CD8-positive, alpha-beta memory T cell (primary cell): ENCODE data around the gene ZCCHC8. TPM values are rescaled to one million over a fixed set of nuclear protein-coding genes. Genes with fewer than 3 reads are reported as not detected.
"Not testable (repeated sequence)": the region's sequence is repeated elsewhere in the genome, so short reads cannot be mapped to it uniquely, and the experiment has no call there.

ENCODE experiments used
- CTCF ChIA-PET: fragments of 350-600 bp; sonication (Branson Sonifier 250); formaldehyde crosslinking; loops from one replicate; lab custom pipeline; 2021; ENCODE audit warnings: antibody characterized with exemption; lab: Charles Lee
- POLR2A ChIA-PET: fragments of 350-600 bp; sonication (Branson Sonifier 250); formaldehyde crosslinking; loops from one replicate; lab custom pipeline; 2021; ENCODE audit warnings: antibody characterized with exemption; lab: Charles Lee
- DNase-seq, 5 donors: peaks; one replicate each; pipeline versions ENCODE4 v3.0.0 to v3.0.0-alpha.2; 2020 to 2022; ENCODE audit warnings: mixed read lengths in 1 of 5
- H3K27ac ChIP-seq: one replicate; pipeline ENCODE4 v1.7.0; 2013; ENCODE audit warnings: low read depth, mild to moderate bottlenecking, low read length, moderate library complexity
- H3K27me3 ChIP-seq: 2 replicates; pipeline ENCODE4 v1.7.0; 2013; ENCODE audit warnings: low read length, mild to moderate bottlenecking; ENCODE audit not compliant: insufficient read depth, poor library complexity, severe bottlenecking
- H3K36me3 ChIP-seq: 2 replicates; pipeline ENCODE4 v1.7.0; 2013; ENCODE audit warnings: mild to moderate bottlenecking, low read length, moderate library complexity; ENCODE audit not compliant: insufficient read depth
- H3K4me1 ChIP-seq: 2 replicates; pipeline ENCODE4 v1.7.0; 2013; ENCODE audit warnings: mild to moderate bottlenecking, low read length, moderate library complexity; ENCODE audit not compliant: insufficient read depth
- H3K4me3 ChIP-seq: 2 replicates; pipeline ENCODE4 v1.7.0; 2013; ENCODE audit warnings: mild to moderate bottlenecking, low read length
- H3K9me3 ChIP-seq: 2 replicates; pipeline ENCODE4 v1.7.0; 2013; ENCODE audit warnings: mild to moderate bottlenecking, low read length
- H3K27ac Mint-ChIP-seq, 8 donors: one replicate each; pipeline ENCODE4 v1.8.0; 2020 to 2021; ENCODE audit warnings: mixed read lengths in 8 of 8, mild to moderate bottlenecking in 6 of 8, inconsistent platforms in 3 of 8, moderate library complexity in 3 of 8
- H3K27me3 Mint-ChIP-seq, 2 donors: one replicate each; pipeline ENCODE4 v1.8.0; 2020 to 2021; ENCODE audit warnings: mixed read lengths in 2 of 2, mild to moderate bottlenecking in 1 of 2, moderate library complexity in 1 of 2
- H3K36me3 Mint-ChIP-seq, 3 donors: one replicate each; pipeline ENCODE4 v1.8.0; 2020 to 2021; ENCODE audit warnings: mixed read lengths in 3 of 3, inconsistent platforms in 1 of 3, mild to moderate bottlenecking in 1 of 3
- H3K4me1 Mint-ChIP-seq, 3 donors: one replicate each; pipeline ENCODE4 v1.8.0; 2020 to 2021; ENCODE audit warnings: mixed read lengths in 3 of 3, inconsistent platforms in 1 of 3, mild to moderate bottlenecking in 1 of 3
- H3K4me3 Mint-ChIP-seq, 7 donors: one replicate each; pipeline ENCODE4 v1.8.0; 2020 to 2021; ENCODE audit warnings: mixed read lengths in 7 of 7, mild to moderate bottlenecking in 6 of 7, moderate library complexity in 4 of 7, inconsistent platforms in 2 of 7
- H3K9me3 Mint-ChIP-seq, 5 donors: one replicate each; pipeline ENCODE4 v1.8.0; 2020 to 2022; ENCODE audit warnings: mixed read lengths in 5 of 5, mild to moderate bottlenecking in 3 of 5, moderate library complexity in 2 of 5, inconsistent platforms in 1 of 5
- polyA plus RNA-seq: library from polyadenylated mRNA; unstranded; fragments of 300-500 nt; fragmentation: Illumina TruSeq; gene quantifications from one replicate; pipeline ENCODE4 v1.2.3, GENCODE V29; 2021
- total RNA-seq, 2 experiments: library from RNA; stranded (reverse); gene quantifications; one replicate each; pipeline ENCODE4 v1.2.3, GENCODE V29; 2021

Gene ZCCHC8
- total and polyA plus RNA-seq, 3 experiments from 2014 or later = 12.1 to 33.7 (median 32.1) TPM

DNA sequence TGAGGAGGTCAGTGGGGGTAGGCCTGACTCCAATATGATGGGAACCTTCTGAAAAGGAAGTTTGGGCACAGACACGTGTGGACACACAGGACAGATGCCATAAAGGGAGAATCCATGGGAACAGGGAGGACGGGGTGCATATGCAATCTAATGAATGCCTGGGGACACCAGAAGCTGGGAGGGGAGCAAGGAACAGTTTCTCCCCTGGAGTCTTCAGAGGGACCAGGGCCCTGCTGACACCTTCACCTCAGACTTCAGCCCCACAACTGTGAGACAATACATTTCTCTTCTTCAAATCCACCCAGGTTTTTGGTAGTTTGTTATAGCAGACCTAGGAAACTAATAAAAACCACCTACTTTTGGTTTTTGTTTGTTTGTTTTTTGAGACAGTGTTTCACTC lies 43.1 kb downstream of the ZCCHC8 start:
- no peaks in the 10 kb centered on the region for H3K36me3 Mint-ChIP-seq
- peaks cover 24 to 34% (median 26%) of the 10 kb centered on the region in 3 donors for H3K4me1 Mint-ChIP-seq
- H3K4me3 ChIP-seq = no peak overlapping the region
- H3K36me3 ChIP-seq = no peaks in the 10 kb centered on the region
- peak overlapping the region in 5 of 8 donors; percentile 56 to 75 (median 63) for H3K27ac Mint-ChIP-seq
- peaks cover 15% of the 10 kb centered on the region for H3K4me1 ChIP-seq
- POLR2A ChIA-PET = no interaction called here
- H3K27me3 Mint-ChIP-seq = no peaks in the 10 kb centered on the region
- no peak overlapping the region for H3K4me3 Mint-ChIP-seq
- no peaks in the 10 kb centered on the region for H3K27me3 ChIP-seq
- H3K9me3 ChIP-seq = no peaks in the 10 kb centered on the region
- H3K9me3 Mint-ChIP-seq = peaks cover 0 to 3% (median 0%) of the 10 kb centered on the region in 5 donors
- no peak for DNase-seq
- no peak overlapping the region for H3K27ac ChIP-seq
- CTCF ChIA-PET = interaction anchor here (0.6 kb wide), 1 partner anchor 561 kb away, joined by 3 read pairs; no protein-coding TSS in a partner anchor

DNA sequence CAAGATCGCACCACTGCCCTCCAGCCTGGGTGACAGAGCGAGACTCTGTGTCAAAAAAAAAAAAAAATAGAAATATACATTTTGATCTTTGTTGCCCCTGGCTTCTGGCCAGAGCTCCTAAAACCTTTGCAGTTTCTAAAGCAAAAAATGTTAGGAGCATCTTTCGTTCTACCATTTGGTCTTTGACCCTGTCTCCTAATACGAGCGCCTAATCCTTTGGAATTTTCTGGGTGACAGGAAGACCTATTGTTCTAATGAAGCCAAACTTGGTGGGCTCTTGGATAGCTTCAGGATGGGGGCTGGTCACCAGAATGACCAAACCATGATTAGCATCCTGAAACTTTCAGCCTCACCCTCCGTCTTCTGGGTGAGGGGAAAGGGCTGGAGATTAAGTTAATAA lies 46.0 kb downstream of the ZCCHC8 start:
- ChIA-PET POLR2A (interaction anchor here (0.6 to 1.1 kb wide), 4 partner anchors 46 to 428 kb away, joined by 3 to 8 read pairs (median 3); partner anchors contain the start of gene ZCCHC8), CTCF (interaction anchor here (1.4 to 1.9 kb wide), 3 partner anchors 17 to 56 kb away, joined by 3 to 8 read pairs (median 3); partner anchors contain the start of gene ZCCHC8)
- Mint-ChIP-seq H3K36me3 (no peaks in the 10 kb centered on the region), H3K4me1 (peaks cover 28 to 41% (median 31%) of the 10 kb centered on the region in 3 donors), H3K4me3 (no peak overlapping the region), H3K27me3 (no peaks in the 10 kb centered on the region), H3K9me3 (peaks cover 0 to 3% (median 0%) of the 10 kb centered on the region in 5 donors), H3K27ac (peak overlapping the region in 5 of 8 donors; percentile 30 to 93 (median 55))
- no peak for DNase-seq
- Histone ChIP-seq H3K9me3 (no peaks in the 10 kb centered on the region), H3K4me1 (peaks cover 21% of the 10 kb centered on the region), H3K27me3 (no peaks in the 10 kb centered on the region), H3K4me3 (no peak overlapping the region), H3K27ac (no peak overlapping the region), H3K36me3 (no peaks in the 10 kb centered on the region)

DNA sequence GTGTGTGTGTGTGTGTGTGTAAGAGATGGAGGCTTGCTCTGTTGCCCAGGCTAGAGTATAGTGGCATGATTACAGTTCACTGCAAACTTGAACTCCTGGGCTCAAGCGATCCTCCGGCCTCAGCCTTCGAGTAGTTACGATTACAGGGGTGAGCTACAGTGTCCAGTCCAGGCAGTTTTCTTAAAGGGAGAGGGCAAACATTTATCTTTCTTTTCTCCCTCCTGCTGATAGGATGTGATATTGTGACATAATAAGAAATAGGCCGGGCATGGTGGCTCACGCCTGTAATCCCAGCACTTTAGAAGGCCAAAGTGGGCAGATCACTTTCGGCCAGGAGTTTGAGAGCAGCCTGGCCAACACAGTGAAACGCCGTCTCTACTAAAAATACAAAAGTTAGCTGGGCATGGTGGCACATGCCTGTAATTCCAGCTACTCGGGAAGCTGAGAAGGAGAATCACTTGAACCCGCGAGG lies 46.4 kb downstream of the ZCCHC8 start:
- CTCF ChIA-PET = interaction anchor here (1.4 to 1.9 kb wide), 3 partner anchors 17 to 55 kb away, joined by 3 to 8 read pairs (median 3); partner anchors contain the start of gene ZCCHC8

DNA sequence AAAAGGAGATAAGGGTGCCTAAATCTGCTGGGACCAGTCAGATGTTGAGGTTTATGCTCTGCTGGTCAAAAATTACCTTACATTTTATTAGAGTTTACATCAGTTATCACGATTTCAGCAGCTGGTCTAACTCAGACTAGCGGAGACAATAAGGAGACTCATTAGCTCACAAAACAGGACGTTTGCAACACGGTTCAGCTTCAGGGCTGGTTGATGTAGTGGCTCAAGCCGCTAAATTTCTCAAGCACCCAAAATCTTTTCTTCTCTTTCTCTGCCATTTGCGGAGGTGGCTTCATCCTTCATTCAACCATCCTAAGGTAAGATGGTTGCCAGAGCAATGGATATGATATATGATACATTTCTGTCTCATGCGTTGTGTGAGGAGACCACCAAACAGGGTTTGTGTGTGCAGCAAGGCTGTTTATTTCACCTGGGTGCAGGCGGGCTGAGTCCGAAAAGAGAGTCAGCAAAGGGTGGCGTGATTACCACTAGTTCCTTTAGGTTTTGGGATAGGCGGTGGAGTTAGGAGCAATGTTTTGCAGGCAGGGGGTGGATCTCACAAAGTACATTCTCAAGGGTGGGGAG lies 47.9 kb downstream of the ZCCHC8 start:
- peak overlapping the region; percentile 86 to 100 (median 97) for H3K27ac Mint-ChIP-seq
- H3K4me3 Mint-ChIP-seq = peak overlapping the region; percentile 59 to 87 (median 77)
- ChIA-PET CTCF (interaction anchor here (1.5 to 1.9 kb wide), 2 partner anchors 19 to 53 kb away, joined by 9 read pairs; no protein-coding TSS in a partner anchor), POLR2A (interaction anchor here (0.5 to 1.4 kb wide), 5 partner anchors 17 to 627 kb away, joined by 3 to 4 read pairs (median 3); partner anchors contain the start of genes CLIP1, KNTC1 and RSRC2)
- H3K4me1 Mint-ChIP-seq = peaks cover 26 to 36% (median 30%) of the 10 kb centered on the region in 3 donors
- H3K4me1 ChIP-seq = peaks cover 21% of the 10 kb centered on the region
- no peaks in the 10 kb centered on the region for H3K27me3 ChIP-seq
- no peaks in the 10 kb centered on the region for H3K27me3 Mint-ChIP-seq
- no peaks in the 10 kb centered on the region for H3K36me3 Mint-ChIP-seq
- no peaks in the 10 kb centered on the region for H3K36me3 ChIP-seq
- H3K9me3 Mint-ChIP-seq = peaks cover 0 to 3% (median 0%) of the 10 kb centered on the region in 5 donors
- H3K4me3 ChIP-seq = peak overlapping the region; percentile 31
- peak overlapping the region; percentile 1 for H3K27ac ChIP-seq
- no peak for DNase-seq
- no peaks in the 10 kb centered on the region for H3K9me3 ChIP-seq

More for the DNA sequence above, 46.4 kb downstream of the ZCCHC8 start:
- Mint-ChIP-seq H3K27ac (peak overlapping the region; percentile 85 to 99 (median 93)), H3K9me3 (peaks cover 0 to 3% (median 0%) of the 10 kb centered on the region in 5 donors), H3K36me3 (no peaks in the 10 kb centered on the region), H3K4me1 (peaks cover 28 to 41% (median 31%) of the 10 kb centered on the region in 3 donors), H3K27me3 (no peaks in the 10 kb centered on the region), H3K4me3 (peak overlapping the region in 5 of 7 donors; percentile 30 to 83 (median 73))
- Histone ChIP-seq H3K4me1 (peaks cover 21% of the 10 kb centered on the region), H3K4me3 (peak overlapping the region; percentile 57), H3K9me3 (no peaks in the 10 kb centered on the region), H3K27me3 (no peaks in the 10 kb centered on the region), H3K27ac (no peak overlapping the region), H3K36me3 (no peaks in the 10 kb centered on the region)
- no peak for DNase-seq
- POLR2A ChIA-PET = interaction anchor here (0.7 to 1.1 kb wide), 2 partner anchors 47 kb away, joined by 3 to 8 read pairs; partner anchors contain the start of gene ZCCHC8

DNA sequence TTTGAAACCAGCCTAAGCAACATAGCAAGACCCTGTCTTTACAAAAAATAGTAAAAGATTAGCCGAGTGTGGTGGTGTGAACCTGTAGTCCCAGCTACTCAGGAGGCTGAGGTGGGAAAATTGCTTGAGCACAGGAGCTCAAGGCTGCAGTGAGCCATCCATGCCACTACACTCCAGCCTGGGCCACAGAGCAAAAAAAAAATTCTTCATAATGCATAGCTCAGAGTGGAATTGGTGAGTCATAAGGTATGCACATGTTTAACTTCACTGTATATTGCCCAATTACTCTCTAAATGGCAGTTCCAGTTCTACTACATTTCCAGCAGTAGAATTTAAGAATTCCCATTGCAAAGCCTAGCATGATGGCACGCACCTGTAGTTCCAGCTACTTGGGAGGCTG lies 51.4 kb downstream of the ZCCHC8 start:
- H3K4me1 ChIP-seq = peaks cover 21% of the 10 kb centered on the region
- H3K36me3 Mint-ChIP-seq = no peaks in the 10 kb centered on the region
- H3K27me3 Mint-ChIP-seq = no peaks in the 10 kb centered on the region
- ChIA-PET POLR2A (interaction anchor here (0.5 kb wide), 1 partner anchor 291 kb away, joined by 3 read pairs; no protein-coding TSS in a partner anchor), CTCF (interaction anchor here (1.0 to 1.7 kb wide), 3 partner anchors 22 to 50 kb away, joined by 5 to 7 read pairs (median 6); no protein-coding TSS in a partner anchor)
- H3K4me1 Mint-ChIP-seq = peaks cover 21 to 24% (median 22%) of the 10 kb centered on the region in 3 donors
- H3K4me3 Mint-ChIP-seq = no peak overlapping the region
- H3K36me3 ChIP-seq = no peaks in the 10 kb centered on the region
- peaks cover 0 to 3% (median 0%) of the 10 kb centered on the region in 5 donors for H3K9me3 Mint-ChIP-seq
- H3K9me3 ChIP-seq = no peaks in the 10 kb centered on the region
- H3K27ac Mint-ChIP-seq = no peak overlapping the region
- H3K4me3 ChIP-seq = no peak overlapping the region
- DNase-seq = no peak
- no peaks in the 10 kb centered on the region for H3K27me3 ChIP-seq
- H3K27ac ChIP-seq = no peak overlapping the region

DNA sequence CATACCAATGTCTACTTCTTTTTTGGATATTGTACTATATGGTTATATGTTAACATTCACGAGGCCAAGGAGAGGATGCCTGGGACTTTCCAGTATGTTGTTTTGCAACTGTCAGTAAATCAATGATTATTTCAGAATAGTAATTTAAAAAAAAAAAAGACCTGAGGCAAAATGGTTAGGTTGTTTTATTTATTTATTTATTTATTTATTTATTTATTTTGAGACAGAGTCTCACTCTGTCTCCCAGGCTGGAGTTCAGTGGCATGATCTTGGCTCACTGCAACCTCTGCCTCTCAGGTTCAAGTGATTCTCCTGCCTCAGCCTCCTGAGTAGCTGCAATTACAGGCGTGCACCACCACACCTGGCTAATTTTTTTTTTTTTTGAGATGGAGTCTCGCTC lies 52.9 kb downstream of the ZCCHC8 start:
- H3K4me3 Mint-ChIP-seq, H3K36me3 Mint-ChIP-seq, POLR2A ChIA-PET, H3K4me1 Mint-ChIP-seq, H3K4me1 ChIP-seq, H3K27me3 Mint-ChIP-seq, DNase-seq, H3K27ac Mint-ChIP-seq, H3K27me3 ChIP-seq, H3K4me3 ChIP-seq, CTCF ChIA-PET, H3K9me3 Mint-ChIP-seq, H3K9me3 ChIP-seq, H3K27ac ChIP-seq, H3K36me3 ChIP-seq: not testable (repeated sequence)

DNA sequence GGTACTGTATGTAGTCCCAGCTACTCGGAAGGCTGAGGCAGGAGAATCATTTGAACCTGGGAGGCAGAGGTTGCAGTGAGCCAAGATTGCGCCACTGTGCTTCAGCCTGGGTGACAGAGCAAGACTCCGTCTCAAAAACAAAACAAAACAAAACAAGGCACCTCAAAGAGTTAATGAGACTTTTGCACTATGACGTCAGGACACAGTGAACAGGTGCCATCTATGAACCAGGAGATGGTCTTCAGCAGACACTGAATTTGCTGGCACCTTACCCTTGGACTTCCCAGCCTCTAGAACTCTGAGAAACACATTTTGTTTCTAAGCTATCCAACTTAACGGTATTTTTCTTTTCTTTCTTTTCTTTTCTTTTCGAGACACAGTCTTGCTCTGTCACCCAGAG lies 54.3 kb downstream of the ZCCHC8 start:
- CTCF ChIA-PET, H3K4me1 ChIP-seq, H3K27me3 Mint-ChIP-seq, H3K27ac ChIP-seq, H3K4me3 Mint-ChIP-seq, H3K4me1 Mint-ChIP-seq, POLR2A ChIA-PET, H3K27me3 ChIP-seq, H3K9me3 Mint-ChIP-seq, H3K36me3 ChIP-seq, H3K27ac Mint-ChIP-seq, H3K9me3 ChIP-seq, H3K36me3 Mint-ChIP-seq, DNase-seq, H3K4me3 ChIP-seq: not testable (repeated sequence)

DNA sequence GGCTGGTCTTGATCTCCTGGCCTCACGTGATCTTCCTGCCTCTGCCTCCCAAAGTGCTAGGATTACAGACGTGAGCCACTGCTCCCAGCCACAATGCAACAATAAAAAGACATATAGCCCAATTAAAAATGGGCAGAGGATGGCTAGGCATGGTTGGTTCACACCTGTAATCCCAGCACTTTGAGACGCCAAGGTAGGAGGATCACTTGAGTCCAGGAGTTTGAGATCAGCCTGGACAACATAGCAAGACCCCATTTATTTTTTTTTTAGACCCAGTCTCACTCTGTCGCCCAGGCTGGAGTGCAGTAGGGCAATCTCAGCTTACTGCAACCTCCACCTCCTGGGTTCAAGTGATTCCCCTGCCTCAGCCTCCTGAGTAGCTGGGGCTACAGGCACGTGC lies 56.7 kb downstream of the ZCCHC8 start:
- H3K9me3 Mint-ChIP-seq, H3K4me3 Mint-ChIP-seq, CTCF ChIA-PET, H3K27ac ChIP-seq, H3K27ac Mint-ChIP-seq, H3K9me3 ChIP-seq, H3K27me3 Mint-ChIP-seq, H3K4me3 ChIP-seq, H3K4me1 Mint-ChIP-seq, H3K4me1 ChIP-seq, POLR2A ChIA-PET, DNase-seq, H3K36me3 Mint-ChIP-seq, H3K27me3 ChIP-seq, H3K36me3 ChIP-seq: not testable (repeated sequence)
